GM21737 (cell line): ENCODE data around the gene NBPF12.
"Not testable (repeated sequence)": the region's sequence is repeated elsewhere in the genome, so short reads cannot be mapped to it uniquely, and the experiment has no call there.

Source experiments
- ATAC-seq: cut with Tn5 transposase; IDR thresholded peaks from one replicate; pipeline ENCODE4 v1.9.1; 2021; ENCODE audit warnings: mild to moderate bottlenecking, moderate library complexity; ENCODE audit not compliant: unreplicated experiment

Gene NBPF12

DNA sequence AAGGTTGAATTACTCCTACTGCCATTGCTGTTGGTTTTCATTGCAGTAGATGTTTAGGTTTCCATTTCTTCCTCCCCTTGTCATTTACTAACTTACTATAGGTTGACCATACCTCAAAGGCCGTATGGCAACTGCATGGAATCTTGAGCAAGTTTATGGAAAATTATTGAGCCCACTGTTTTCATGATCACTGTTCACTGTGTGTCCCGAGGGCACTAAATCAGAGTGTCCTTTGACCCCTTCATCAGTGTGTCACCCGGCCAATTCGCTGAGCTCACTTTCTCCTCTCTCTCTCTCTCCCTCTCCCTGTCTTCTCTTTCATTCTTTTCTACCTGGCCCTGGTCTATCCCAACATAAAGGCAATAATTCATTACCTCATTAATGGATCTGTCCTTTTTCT lies 47.7 kb downstream of the NBPF12 start:
- not testable (repeated sequence) for ATAC-seq

DNA sequence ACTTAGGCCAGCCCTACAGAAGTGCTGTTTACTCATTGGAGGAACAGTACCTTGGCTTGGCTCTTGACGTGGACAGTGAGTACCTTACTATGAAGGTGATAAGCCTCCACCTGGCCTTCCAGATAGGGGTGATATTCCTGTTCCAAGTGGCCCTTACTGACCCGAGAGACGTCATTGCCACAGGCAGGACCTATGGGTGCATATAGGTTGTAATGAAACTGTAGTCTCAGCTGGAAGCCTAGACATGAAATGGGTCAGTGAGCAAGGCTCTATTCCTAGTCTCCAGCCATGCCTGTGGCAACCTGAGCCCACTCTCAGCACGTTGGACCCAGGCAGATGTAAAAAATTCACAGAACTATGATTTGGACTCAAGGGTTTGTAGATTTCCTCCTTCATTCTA lies 48.3 kb downstream of the NBPF12 start:
- not testable (repeated sequence) for ATAC-seq

- not testable (repeated sequence) for ATAC-seq
These were observed 49.4 kb downstream of the NBPF12 start for GRCh38 chr1:146987502-146987901.

- ATAC-seq: not testable (repeated sequence)
These were observed 51.3 kb downstream of the NBPF12 start for GRCh38 chr1:146989455-146989854.

DNA sequence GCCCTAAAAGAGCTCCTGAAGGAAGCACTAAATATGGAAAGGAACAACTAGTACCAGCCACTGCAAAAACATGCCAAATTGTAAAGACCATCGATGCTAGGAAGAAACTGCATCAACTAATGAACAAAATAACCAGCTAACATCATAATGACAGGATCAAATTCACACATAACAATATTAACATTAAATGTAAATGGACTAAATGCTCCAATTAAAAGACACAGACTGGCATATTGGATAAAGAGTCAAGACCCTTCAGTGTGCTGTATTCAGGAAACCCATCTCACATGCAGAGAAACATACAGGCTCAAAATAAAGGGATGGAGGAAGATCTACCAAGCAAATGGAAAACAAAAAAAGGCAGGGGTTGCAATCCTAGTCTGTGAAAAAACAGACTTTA lies 70.4 kb downstream of the NBPF12 start:
- ATAC-seq: not testable (repeated sequence)

DNA sequence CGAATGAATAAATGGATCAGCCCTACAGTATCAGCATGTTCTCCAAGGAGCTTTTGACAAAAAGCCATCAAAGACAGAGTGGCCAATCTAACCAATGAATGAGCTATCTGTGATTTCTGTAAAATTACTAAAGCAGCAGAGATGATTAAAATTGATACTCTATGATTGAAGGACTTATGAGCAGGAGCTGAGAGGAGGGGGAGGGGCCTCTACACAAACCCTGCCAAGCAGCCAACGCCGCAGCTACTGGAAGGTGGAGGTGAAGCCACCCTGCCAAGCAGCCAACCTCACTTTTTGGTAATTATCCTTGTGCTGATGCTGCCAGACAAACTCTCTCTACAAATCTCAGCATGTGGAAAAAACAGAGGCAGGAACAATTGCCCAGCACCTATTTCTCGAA lies 88.9 kb downstream of the NBPF12 start:
- not testable (repeated sequence) for ATAC-seq

DNA sequence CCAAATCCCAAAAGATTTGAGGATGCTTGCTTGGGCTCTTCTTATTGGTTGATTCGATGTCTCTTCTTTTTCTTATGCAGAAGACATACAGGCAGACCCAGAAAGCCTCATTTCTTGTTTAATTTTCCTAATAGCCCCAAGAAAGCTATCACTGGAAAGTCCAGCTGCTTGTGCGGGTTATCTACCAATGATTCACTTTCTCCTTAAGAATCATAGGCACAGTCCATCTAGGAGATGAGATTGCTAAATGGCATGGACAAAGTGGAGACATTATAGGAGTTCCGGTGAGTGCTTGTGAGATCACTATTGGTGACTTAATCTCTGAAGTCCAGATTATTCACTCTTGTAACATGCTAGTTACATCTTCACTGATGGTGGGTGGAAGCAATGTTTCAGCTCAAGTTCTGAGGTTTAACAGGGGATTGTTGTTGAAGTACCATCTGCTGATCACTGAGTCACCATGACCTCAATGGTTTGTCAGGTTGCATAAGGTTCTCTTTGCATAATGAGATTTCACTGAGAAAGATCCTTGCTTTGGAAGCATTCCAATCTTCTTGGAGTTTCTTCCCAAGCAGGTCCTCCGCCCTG lies 92.0 kb downstream of the NBPF12 start:
- ATAC-seq: not testable (repeated sequence)

DNA sequence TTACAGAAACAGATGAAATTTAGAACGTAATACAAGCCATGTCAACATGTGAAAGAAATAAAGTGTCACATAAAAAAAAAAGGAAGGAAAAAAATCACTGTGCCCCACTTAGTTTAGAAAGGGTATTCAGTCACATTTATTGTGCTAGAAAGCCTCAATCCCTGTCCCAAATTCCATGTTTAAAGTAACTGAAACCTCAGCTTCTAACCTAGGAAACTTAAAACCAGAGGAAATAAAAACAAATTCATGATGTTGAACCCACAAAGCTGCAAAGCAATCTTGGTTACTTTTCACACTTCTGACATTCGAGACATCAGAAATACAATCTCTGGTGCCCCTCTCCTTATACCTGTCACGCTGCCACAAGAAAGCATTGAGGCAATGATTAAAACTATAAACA lies 101.8 kb downstream of the NBPF12 start:
- no peak for ATAC-seq

GRCh38 chr1:147042891-147043290 lies 104.8 kb downstream of the NBPF12 start:
- not testable (repeated sequence) for ATAC-seq

DNA sequence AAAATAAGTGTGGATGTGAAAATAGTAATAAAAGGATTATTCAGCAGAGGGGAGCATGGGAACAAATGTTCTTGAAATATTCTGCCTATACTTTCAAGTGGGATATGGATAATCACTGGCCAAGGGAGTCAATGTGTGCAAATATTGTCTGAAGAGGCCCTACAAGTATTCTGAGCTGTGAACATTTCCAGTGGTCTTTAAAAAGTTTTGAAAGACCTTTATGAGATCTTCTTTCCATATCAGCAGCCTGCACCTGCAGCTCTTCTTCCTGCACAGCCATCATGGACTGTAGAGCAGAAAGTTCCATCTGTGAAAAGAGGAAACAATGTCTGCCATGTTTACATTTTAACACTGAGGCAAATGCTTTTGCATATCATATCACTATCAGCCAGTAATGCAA lies 106.4 kb downstream of the NBPF12 start:
- ATAC-seq: not testable (repeated sequence)
